GM10248 (cell line): ENCODE results near the gene PIGU.
"Not testable (repeated sequence)": the region's sequence is repeated elsewhere in the genome, so short reads cannot be mapped to it uniquely, and the experiment has no call there.

Experiments used
- CTCF ChIA-PET: fragments of 300-600 bp; sonication (Branson Sonifier 250); formaldehyde crosslinking; extraction: SDS; loops from one replicate; lab custom pipeline; 2021; ENCODE audit warnings: antibody characterized with exemption; lab: Yijun Ruan, JAX
- POLR2A ChIA-PET: fragments of 350-650 bp; sonication (Branson Sonifier 250); formaldehyde crosslinking; extraction: SDS; loops from one replicate; lab custom pipeline; 2020; ENCODE audit warnings: antibody characterized with exemption; lab: Yijun Ruan, JAX
- DNase-seq: peaks from one replicate; pipeline ENCODE4 v3.0.0; 2012; ENCODE audit errors: extremely low spot score
- CTCF ChIP-seq: IDR thresholded peaks from 2 replicates; pipeline ENCODE4 v1.5.1; 2012; ENCODE audit warnings: mild to moderate bottlenecking, low read depth; ENCODE audit errors: extremely low read depth, missing control alignments, control extremely low read depth

The PIGU gene

GRCh38 chr20:34526466-34526865 is 150.4 kb downstream of the PIGU start:
- CTCF ChIA-PET: interaction anchor here (6.7 kb wide), 1 partner anchor 213 kb away, joined by 81 read pairs; no protein-coding TSS in a partner anchor
- no peak for TF ChIP-seq CTCF
- POLR2A ChIA-PET: no interaction called here
- DNase-seq: no peak

- DNase-seq: no peak
- CTCF ChIA-PET: interaction anchor here (1.4 to 6.7 kb wide), 3 partner anchors 14 to 213 kb away, joined by 3 to 81 read pairs (median 5); no protein-coding TSS in a partner anchor
- POLR2A ChIA-PET: no interaction called here
- no peak for TF ChIP-seq CTCF
Measured at GRCh38 chr20:34525709-34526416, 151.0 kb downstream of the PIGU start.

GRCh38 chr20:34525342-34525708 is 151.6 kb downstream of the PIGU start:
- POLR2A ChIA-PET: no interaction called here
- no peak for DNase-seq
- CTCF ChIA-PET: interaction anchor here (1.4 to 6.7 kb wide), 4 partner anchors 14 to 335 kb away, joined by 3 to 81 read pairs (median 4); no protein-coding TSS in a partner anchor
- TF ChIP-seq CTCF: no peak

- no peak for DNase-seq
- CTCF ChIA-PET: interaction anchor here (0.8 to 6.7 kb wide), 7 partner anchors 9 to 334 kb away, joined by 3 to 81 read pairs (median 4); partner anchors contain the start of gene DYNLRB1
- POLR2A ChIA-PET: interaction anchor here (0.7 kb wide), 1 partner anchor 55 kb away, joined by 3 read pairs; no protein-coding TSS in a partner anchor
- no peak for TF ChIP-seq CTCF
Measured at GRCh38 chr20:34524426-34524825, 152.5 kb downstream of the PIGU start.

GRCh38 chr20:34522969-34523871 is 153.7 kb downstream of the PIGU start:
- peak; percentile 50 for TF ChIP-seq CTCF
- CTCF ChIA-PET: interaction anchor here (0.6 to 6.7 kb wide), 16 partner anchors 9 to 333 kb away, joined by 3 to 81 read pairs (median 4); no protein-coding TSS in a partner anchor
- POLR2A ChIA-PET: no interaction called here
- peak; percentile 61 for DNase-seq

- POLR2A ChIA-PET, DNase-seq: not testable (repeated sequence)
- CTCF ChIA-PET: interaction anchor here (1.1 to 1.2 kb wide), 2 partner anchors 207 to 329 kb away, joined by 3 to 5 read pairs; no protein-coding TSS in a partner anchor
Measured at GRCh38 chr20:34519841-34520240, 157.1 kb downstream of the PIGU start.

GRCh38 chr20:34518863-34519262 is 158.0 kb downstream of the PIGU start:
- CTCF ChIA-PET: interaction anchor here (4.6 to 4.9 kb wide), 2 partner anchors 20 to 206 kb away, joined by 19 to 60 read pairs; no protein-coding TSS in a partner anchor
- DNase-seq, POLR2A ChIA-PET: not testable (repeated sequence)
